Loucy (cell line): ENCODE data around the gene USP50.

ENCODE experiments used
- H2AFZ ChIP-seq: fragments of 200-600 bp; sonication (generic); 2 replicates; pipeline ENCODE4 v1.6.0; 2016; ENCODE audit warnings: antibody characterized with exemption, mild to moderate bottlenecking, low read length, moderate library complexity
- H3F3A ChIP-seq: fragments of 200-600 bp; 2 replicates; pipeline ENCODE4 v1.6.0; 2016; ENCODE audit warnings: antibody characterized with exemption, low read depth, mild to moderate bottlenecking
- H3K27me3 ChIP-seq: fragments of 200-600 bp; sonication (generic); 2 replicates; pipeline ENCODE4 v1.6.1; 2014; ENCODE audit warnings: low read length, mild to moderate bottlenecking; ENCODE audit not compliant: insufficient read depth, poor library complexity, severe bottlenecking
- H3K36me3 ChIP-seq: fragments of 200-600 bp; sonication (generic); 2 replicates; pipeline ENCODE4 v1.6.1; 2016; ENCODE audit warnings: low read length; ENCODE audit not compliant: insufficient read depth
- H3K4me1 ChIP-seq: fragments of 200-600 bp; sonication (generic); 2 replicates; pipeline ENCODE4 v1.5.1; 2014; ENCODE audit warnings: low read length, mild to moderate bottlenecking; ENCODE audit not compliant: insufficient read depth, poor library complexity, severe bottlenecking
- H3K4me2 ChIP-seq: fragments of 200-600 bp; sonication (generic); 2 replicates; pipeline ENCODE4 v1.6.0; 2014; ENCODE audit warnings: antibody characterized with exemption, low read length, low read depth, mild to moderate bottlenecking; ENCODE audit not compliant: poor library complexity, severe bottlenecking
- H3K4me3 ChIP-seq: fragments of 200-600 bp; sonication (generic); 2 replicates; pipeline ENCODE4 v1.5.1; 2014; ENCODE audit warnings: low read length, mild to moderate bottlenecking, mixed read lengths; ENCODE audit not compliant: poor library complexity, severe bottlenecking
- H3K79me2 ChIP-seq: fragments of 200-600 bp; sonication (generic); 2 replicates; pipeline ENCODE4 v1.6.1; 2014; ENCODE audit warnings: low read length; ENCODE audit not compliant: insufficient read depth
- H3K9ac ChIP-seq: fragments of 200-600 bp; sonication (generic); 2 replicates; pipeline ENCODE4 v1.6.0; 2014; ENCODE audit warnings: mild to moderate bottlenecking, low read depth, low read length, moderate library complexity; ENCODE audit not compliant: poor library complexity, severe bottlenecking
- H3K9me2 ChIP-seq: fragments of 200-600 bp; sonication (generic); replicated peaks from 2 replicates; pipeline ENCODE4 v1.6.1; 2016; ENCODE audit warnings: low read depth, low read length, mixed read lengths
- H3K9me3 ChIP-seq: fragments of 200-600 bp; sonication (generic); 2 replicates; pipeline ENCODE4 v1.6.1; 2014; ENCODE audit warnings: mild to moderate bottlenecking, antibody characterized with exemption, low read length, low read depth; ENCODE audit not compliant: insufficient read depth
- H4K20me1 ChIP-seq: fragments of 200-600 bp; sonication (generic); 2 replicates; pipeline ENCODE4 v1.6.0; 2014; ENCODE audit warnings: antibody characterized with exemption, low read length, mild to moderate bottlenecking; ENCODE audit not compliant: insufficient read depth, poor library complexity, severe bottlenecking
- EZH2phosphoT487 ChIP-seq: fragments of 200-600 bp; IDR thresholded peaks from 2 replicates; pipeline ENCODE4 v1.6.1; 2018; ENCODE audit warnings: antibody characterized with exemption, mild to moderate bottlenecking, moderate library complexity, borderline replicate concordance
- TF ChIP-seq, protein P1 (sequence below): fragments of 200-600 bp; sonication (generic); conservative IDR thresholded peaks from 2 replicates; pipeline ENCODE4 v1.5.1; 2014; ENCODE audit warnings: mild to moderate bottlenecking, antibody characterized with exemption, low read length

Gene USP50

DNA sequence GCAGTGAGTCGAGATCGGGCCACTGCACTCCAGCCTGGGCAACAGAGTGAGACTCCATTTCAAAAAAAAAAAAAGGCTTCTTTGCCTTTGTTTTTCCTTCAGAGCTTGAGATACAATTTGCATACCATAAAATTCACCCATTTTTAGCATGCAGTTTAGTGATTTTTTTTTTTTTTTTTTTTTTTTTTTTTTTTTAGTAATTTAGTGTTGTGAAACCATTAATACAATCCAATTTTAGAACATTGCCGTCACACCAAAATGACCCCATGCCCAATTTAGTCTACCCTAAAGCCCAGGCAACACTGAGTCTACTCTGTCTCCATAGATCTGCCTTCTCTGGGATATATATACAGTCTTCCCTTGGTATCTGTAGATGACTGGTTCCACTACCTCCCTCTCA is 61.1 kb downstream of the USP50 start:
- no peaks in the 10 kb centered on the region for H3K4me1 ChIP-seq
- no peak overlapping the region for H3K4me3 ChIP-seq
- H3K9me2 ChIP-seq = no peaks in the 10 kb centered on the region
- no peaks in the 10 kb centered on the region for H4K20me1 ChIP-seq
- no peak overlapping the region for H2AFZ ChIP-seq
- no peak for TF ChIP-seq EZH2phosphoT487
- TF ChIP-seq, protein P1, sequence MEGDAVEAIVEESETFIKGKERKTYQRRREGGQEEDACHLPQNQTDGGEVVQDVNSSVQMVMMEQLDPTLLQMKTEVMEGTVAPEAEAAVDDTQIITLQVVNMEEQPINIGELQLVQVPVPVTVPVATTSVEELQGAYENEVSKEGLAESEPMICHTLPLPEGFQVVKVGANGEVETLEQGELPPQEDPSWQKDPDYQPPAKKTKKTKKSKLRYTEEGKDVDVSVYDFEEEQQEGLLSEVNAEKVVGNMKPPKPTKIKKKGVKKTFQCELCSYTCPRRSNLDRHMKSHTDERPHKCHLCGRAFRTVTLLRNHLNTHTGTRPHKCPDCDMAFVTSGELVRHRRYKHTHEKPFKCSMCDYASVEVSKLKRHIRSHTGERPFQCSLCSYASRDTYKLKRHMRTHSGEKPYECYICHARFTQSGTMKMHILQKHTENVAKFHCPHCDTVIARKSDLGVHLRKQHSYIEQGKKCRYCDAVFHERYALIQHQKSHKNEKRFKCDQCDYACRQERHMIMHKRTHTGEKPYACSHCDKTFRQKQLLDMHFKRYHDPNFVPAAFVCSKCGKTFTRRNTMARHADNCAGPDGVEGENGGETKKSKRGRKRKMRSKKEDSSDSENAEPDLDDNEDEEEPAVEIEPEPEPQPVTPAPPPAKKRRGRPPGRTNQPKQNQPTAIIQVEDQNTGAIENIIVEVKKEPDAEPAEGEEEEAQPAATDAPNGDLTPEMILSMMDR = no peak
- no peaks in the 10 kb centered on the region for H3K9me3 ChIP-seq
- H3F3A ChIP-seq = no peaks in the 10 kb centered on the region
- no peaks in the 10 kb centered on the region for H3K27me3 ChIP-seq
- peaks cover 70% of the 10 kb centered on the region for H3K36me3 ChIP-seq
- H3K79me2 ChIP-seq = no peaks in the 10 kb centered on the region
- no peak overlapping the region for H3K4me2 ChIP-seq
- H3K9ac ChIP-seq = no peak overlapping the region

DNA sequence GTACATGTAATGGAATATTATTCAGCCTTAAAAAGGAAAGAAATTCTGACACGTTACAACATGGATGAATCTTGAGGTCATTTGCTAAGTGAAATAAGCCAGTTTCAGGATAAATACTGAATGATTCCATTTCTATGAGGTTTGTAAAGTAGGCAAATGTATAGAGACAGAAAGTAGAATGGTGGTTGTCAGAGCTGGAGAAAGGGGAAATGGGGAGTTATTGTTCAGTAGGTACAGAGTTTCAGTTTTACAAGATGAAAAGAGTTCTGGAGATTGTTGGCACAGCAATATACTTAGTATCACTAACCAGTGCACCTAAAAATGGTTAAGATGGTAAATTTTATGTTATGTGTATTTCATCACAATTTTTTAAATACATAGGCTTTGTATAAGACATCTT is 61.7 kb downstream of the USP50 start:
- Histone ChIP-seq H3F3A (no peaks in the 10 kb centered on the region), H3K36me3 (peaks cover 70% of the 10 kb centered on the region), H2AFZ (no peak overlapping the region), H3K9me2 (no peaks in the 10 kb centered on the region), H3K9me3 (no peaks in the 10 kb centered on the region), H3K9ac (no peak overlapping the region), H3K27me3 (no peaks in the 10 kb centered on the region), H3K4me3 (no peak overlapping the region), H3K4me2 (no peak overlapping the region), H3K79me2 (no peaks in the 10 kb centered on the region), H3K4me1 (no peaks in the 10 kb centered on the region), H4K20me1 (no peaks in the 10 kb centered on the region)
- TF ChIP-seq, protein P1 = no peak
- TF ChIP-seq EZH2phosphoT487 = no peak

DNA sequence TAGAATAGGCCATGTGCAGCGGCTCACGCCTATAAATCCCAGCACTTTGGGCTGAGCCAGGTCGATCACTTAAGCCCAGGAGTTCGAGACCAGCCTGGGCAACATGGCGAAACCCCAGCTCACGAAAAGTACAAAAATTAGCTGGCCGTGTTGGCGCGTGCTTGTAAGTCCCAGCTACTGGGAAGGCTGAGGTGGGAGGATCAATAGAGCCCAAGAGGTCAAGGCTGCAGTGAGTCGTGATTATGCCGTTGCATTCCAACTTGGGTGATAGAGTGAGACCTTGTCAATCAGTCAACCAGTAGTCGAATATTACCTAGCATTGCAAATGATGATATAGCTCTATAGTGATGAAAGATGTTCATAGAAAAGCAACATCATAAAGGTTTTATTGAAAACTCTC is 70.3 kb downstream of the USP50 start:
- Histone ChIP-seq H2AFZ (no peak overlapping the region), H4K20me1 (no peaks in the 10 kb centered on the region), H3K9ac (no peak overlapping the region), H3F3A (no peaks in the 10 kb centered on the region), H3K9me3 (no peaks in the 10 kb centered on the region), H3K9me2 (no peaks in the 10 kb centered on the region), H3K27me3 (no peaks in the 10 kb centered on the region), H3K79me2 (no peaks in the 10 kb centered on the region), H3K4me2 (no peak overlapping the region), H3K4me3 (no peak overlapping the region), H3K4me1 (no peaks in the 10 kb centered on the region), H3K36me3 (peaks cover 70% of the 10 kb centered on the region)
- TF ChIP-seq, protein P1 = no peak
- TF ChIP-seq EZH2phosphoT487 = no peak
